ENCODE data around the gene ISLR.

ISLR gene

GRCh38 chr15:74173380-74174218, at the start of gene ISLR:
Gene ISLR, plus strand, starts transcription at chr15:74173710. Its CDS starts 1,149 bp downstream, at chr15:74174859.
- DNase-seq = peak; percentile 78

- DNase-seq = no peak
Measured at GRCh38 chr15:74124196-74124595, 49.3 kb upstream of the ISLR start.

DNA sequence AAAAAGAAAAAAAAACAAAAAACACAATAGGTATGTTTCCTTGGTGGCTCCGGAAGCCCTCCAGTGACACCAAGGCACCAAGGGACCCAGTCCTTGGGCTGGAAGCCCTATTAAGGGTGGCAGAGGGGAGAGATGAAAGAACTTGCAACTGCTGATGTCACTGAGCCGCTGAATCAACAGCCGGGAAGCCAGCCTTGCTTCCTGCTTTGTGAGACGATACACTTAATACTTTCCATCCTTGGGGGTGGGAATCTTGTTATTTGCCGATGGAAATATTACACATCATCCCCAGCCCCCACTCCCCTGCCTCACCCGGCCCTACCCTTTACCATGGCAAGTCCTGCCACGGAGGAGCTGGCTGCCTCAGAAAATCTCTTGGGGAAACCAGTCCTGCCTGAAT, 48.8 kb upstream of the ISLR start:
- DNase-seq = no peak

DNA sequence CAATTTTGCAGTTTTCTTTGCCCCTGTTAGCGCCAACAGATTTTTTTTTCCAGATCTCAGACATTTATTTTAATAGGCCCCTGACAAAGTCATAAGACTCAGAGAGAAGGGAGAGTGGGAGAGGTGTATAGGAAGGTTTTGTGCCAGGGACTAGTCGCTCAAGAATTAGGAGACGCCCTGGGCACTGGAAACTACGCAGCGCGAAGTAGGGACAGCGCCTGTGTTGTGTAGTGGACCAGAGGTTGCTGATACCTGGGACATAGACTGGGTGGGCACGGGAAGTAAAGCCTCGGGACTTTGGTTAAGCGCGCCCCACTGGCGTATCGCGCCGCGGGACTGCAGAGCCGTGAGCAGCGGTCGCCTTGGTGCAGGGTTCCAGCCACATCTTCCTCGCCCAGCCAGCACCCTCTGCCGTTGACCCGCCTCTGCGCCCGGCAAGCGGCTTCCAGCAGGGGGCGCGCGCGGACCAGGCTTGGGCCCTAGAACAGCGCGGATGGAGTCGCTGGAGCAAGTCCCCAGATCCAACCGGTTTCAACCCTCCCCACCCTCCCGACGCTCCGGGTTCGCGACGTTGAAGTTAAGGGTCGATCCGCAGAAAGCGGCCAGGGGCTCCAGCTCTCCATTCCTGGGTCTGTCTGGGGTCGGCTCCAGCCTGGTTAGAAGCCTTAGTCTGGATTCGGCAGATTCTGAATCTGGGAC, 46.1 kb upstream of the ISLR start:
- peak; percentile 93 for DNase-seq

- DNase-seq = no peak
Measured at GRCh38 chr15:74127954-74128784, 45.3 kb upstream of the ISLR start.

DNA sequence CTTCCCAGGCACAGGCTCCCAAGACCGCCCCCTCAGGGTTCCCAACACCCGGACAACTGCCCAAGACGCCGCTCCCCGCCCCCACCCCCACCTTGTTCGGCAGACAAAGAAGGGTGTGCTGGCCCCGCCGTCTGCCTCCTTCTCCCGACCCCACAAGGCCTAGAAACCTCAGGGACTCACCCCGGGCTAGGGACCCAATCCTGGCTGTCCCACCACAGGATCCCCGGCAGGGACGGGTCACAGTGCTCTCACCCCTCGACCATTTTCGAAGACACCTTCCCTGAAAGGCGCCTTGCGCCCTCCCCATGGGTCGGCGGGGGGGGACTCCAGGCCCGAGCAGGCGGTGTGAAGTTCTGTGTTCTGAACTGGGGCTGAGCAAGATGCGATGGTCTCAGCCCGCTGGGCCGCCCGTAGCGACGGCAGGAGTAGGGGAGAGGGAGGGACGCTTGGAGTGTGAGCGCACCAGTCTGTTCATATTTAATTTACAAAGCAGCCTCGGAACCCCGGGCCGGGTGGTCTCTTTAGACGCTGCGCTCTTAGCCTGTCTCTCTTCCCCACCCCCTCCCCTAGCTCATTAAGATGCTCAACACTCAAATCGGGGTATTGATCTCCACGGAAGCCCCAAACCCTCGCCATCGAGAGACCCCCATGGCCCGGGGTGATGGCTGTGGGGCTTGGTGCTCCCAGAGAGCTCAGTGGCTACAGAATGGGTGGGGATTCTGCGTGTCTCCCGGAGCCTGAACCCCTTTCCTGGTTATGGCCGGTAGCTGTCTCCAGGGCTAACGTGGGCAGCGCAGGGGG, 44.5 kb upstream of the ISLR start:
- DNase-seq = no peak

DNA sequence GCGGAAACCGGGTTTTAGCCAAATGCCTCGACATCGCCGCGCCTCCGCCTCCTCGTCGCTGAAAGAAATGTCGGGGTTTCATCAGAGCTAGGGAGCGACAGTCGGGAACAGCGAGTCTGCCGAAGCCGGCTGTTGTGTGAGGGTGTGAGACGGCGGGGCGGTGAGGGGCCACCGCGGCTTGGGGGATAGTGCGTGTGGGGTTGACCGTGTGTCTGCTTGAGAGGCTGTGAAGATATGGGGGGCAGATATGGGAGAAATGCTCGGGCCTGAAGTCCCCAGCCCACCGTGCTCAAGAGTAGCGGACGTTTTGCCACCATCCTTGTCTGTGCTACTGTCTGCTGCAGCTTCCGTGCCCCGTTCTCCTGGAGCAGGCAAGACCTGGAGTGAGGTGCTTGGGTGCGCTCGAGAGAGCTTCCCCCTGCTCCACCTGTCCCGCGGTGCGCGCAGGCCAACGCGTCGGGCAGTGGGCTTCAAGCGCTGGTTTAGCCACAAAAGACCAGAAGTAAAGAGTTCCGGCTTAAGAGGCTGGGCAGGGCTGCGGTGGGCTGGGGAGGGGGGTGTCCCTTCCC, 43.8 kb upstream of the ISLR start:
- no peak for DNase-seq

DNA sequence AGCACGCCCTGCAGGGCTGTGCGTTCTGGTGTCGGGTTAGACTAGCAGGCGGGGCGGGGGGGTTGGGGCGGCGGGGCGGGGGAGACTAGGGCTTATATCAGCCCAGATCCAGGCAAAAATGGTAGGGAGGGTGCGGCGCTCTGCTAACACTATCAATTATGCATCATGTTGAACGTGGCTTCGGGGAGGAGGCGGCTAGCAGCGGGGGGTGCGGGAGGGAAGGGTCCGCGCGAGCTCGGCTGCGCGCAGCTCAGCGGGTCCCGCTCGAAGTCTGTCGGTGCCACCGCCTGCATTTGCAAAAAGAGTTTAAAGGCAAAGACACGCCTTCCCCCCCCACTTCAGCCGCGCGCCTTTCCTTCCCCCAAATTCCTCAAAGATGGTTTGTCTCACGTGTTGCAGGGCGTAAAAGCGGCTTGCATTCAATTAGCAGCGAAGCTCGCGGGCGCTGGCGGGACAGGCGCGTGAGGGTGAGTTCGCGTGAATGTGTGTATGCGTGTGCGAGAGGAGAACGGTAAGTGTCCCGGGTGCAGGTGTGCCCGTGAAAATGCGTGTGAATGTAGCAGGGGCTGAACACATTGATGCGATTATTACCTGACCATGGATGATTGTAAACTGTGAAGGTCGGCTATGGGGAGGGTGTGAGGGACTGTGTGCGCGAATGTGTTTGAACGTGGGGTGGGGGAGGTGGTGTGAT, 43.2 kb upstream of the ISLR start, which contains the start of gene ISLR2:
Gene ISLR2, plus strand, starts transcription at position 432 of the 694 bp plus-strand sequence. CDS start 2,169 bp downstream, outside the sequence.
- DNase-seq = peak; percentile 64

DNA sequence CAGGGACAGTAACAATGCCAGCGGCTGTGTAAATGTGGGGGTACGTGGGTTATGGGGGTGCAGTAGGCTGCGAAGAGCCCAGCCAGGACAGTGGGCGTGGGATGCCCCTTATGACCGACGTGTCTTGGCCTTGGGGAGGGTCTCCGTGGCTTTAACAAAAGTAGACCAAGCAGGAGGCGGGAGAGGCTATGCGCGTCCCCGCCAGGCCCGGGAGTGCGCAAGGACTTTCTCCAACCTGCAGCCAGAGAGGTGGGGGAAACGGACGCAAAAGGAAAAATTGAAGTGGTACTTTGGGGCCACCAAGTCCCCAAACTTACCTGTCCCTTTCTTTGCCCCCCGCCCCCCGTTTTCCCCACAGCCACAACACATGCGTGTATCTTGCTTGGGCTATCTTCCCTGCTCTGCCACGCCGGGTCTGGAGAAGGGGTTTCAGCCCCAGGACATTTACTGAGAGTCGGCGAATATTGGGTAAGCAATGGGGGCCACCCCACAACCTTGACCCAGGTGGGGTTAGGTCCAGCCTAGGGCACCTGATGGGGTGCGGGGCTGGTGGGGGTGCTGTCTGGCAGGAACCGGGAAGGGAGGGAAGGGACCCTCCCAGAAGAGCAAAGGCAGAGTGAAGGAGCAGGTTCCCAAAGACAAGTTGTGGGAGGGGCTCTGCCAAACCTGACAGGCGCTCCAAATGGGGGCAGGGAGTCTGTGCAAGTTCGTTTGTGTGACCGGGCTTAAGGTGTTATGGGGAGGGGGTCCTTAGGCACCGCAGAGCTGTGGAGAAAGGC, 42.5 kb upstream of the ISLR start:
- no peak for DNase-seq

GRCh38 chr15:74131628-74132413, 41.7 kb upstream of the ISLR start:
- DNase-seq = no peak

DNA sequence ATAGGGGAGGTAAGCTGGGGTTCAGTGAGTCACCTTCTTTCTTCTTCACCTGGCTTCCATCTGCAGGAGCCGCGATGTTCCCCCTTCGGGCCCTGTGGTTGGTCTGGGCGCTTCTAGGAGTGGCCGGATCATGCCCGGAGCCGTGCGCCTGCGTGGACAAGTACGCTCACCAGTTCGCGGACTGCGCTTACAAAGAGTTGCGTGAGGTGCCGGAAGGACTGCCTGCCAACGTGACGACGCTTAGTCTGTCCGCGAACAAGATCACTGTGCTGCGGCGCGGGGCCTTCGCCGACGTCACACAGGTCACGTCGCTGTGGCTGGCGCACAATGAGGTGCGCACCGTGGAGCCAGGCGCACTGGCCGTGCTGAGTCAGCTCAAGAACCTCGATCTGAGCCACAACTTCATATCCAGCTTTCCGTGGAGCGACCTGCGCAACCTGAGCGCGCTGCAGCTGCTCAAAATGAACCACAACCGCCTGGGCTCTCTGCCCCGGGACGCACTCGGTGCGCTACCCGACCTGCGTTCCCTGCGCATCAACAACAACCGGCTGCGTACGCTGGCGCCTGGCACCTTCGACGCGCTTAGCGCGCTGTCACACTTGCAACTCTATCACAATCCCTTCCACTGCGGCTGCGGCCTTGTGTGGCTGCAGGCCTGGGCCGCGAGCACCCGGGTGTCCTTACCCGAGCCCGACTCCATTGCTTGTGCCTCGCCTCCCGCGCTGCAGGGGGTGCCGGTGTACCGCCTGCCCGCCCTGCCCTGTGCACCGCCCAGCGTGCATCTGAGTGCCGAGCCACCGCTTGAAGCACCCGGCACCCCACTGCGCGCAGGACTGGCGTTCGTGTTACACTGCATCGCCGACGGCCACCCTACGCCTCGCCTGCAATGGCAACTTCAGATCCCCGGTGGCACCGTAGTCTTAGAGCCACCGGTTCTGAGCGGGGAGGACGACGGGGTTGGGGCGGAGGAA, 40.5 kb upstream of the ISLR start:
- DNase-seq = no peak

- no peak for DNase-seq
Measured at GRCh38 chr15:74133694-74134386, 39.7 kb upstream of the ISLR start.

DNA sequence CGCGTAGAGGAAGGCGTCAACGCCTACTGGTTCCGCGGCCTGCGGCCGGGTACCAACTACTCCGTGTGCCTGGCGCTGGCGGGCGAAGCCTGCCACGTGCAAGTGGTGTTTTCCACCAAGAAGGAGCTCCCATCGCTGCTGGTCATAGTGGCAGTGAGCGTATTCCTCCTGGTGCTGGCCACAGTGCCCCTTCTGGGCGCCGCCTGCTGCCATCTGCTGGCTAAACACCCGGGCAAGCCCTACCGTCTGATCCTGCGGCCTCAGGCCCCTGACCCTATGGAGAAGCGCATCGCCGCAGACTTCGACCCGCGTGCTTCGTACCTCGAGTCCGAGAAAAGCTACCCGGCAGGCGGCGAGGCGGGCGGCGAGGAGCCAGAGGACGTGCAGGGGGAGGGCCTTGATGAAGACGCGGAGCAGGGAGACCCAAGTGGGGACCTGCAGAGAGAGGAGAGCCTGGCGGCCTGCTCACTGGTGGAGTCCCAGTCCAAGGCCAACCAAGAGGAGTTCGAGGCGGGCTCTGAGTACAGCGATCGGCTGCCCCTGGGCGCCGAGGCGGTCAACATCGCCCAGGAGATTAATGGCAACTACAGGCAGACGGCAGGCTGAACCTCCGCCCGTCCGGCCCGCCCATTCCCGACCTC, 39.0 kb upstream of the ISLR start:
- no peak for DNase-seq

- no peak for DNase-seq
Measured at GRCh38 chr15:74135041-74135565, 38.4 kb upstream of the ISLR start.

- DNase-seq = no peak
Measured at GRCh38 chr15:74136540-74136813, 37.0 kb upstream of the ISLR start.

GRCh38 chr15:74136814-74137536, 36.5 kb upstream of the ISLR start:
- no peak for DNase-seq

- DNase-seq = no peak
Measured at GRCh38 chr15:74137537-74137894, 36.0 kb upstream of the ISLR start.
